GM21360 (cell line): ENCODE data around the gene XRRA1.
"Not testable (repeated sequence)": the region's sequence is repeated elsewhere in the genome, so short reads cannot be mapped to it uniquely, and the experiment has no call there.

ENCODE experiments used
- ATAC-seq: cut with Tn5 transposase; IDR thresholded peaks from one replicate; pipeline ENCODE4 v1.9.1; 2021; ENCODE audit warnings: mild to moderate bottlenecking, moderate library complexity; ENCODE audit not compliant: unreplicated experiment

Gene XRRA1

GRCh38 chr11:74948898-74949752 lies at the start of gene XRRA1, which contains the start of gene SPCS2:
TSS of gene XRRA1 (minus strand) at chr11:74949091. CDS start at chr11:74940878, 8,213 bp downstream.
TSS of gene SPCS2 (plus strand) at chr11:74949266. CDS start at chr11:74949286, 20 bp downstream.
- ATAC-seq, result peak; percentile 79

GRCh38 chr11:74992852-74993251 lies 44.0 kb upstream of the XRRA1 start:
- peak; percentile 35 for ATAC-seq

GRCh38 chr11:74990941-74991340 lies 42.0 kb upstream of the XRRA1 start:
- no peak for ATAC-seq

- ATAC-seq, result not testable (repeated sequence)
Observed at GRCh38 chr11:74990150-74990549, 41.3 kb upstream of the XRRA1 start.

GRCh38 chr11:74989260-74989638 lies 40.4 kb upstream of the XRRA1 start:
- no peak for ATAC-seq

- peak; percentile 80 for ATAC-seq
Observed at GRCh38 chr11:74988541-74989259, 39.8 kb upstream of the XRRA1 start, which contains the start of gene NEU3. TSS of gene NEU3 (plus strand) at chr11:74988933. CDS start at chr11:74989061, 128 bp downstream.

DNA sequence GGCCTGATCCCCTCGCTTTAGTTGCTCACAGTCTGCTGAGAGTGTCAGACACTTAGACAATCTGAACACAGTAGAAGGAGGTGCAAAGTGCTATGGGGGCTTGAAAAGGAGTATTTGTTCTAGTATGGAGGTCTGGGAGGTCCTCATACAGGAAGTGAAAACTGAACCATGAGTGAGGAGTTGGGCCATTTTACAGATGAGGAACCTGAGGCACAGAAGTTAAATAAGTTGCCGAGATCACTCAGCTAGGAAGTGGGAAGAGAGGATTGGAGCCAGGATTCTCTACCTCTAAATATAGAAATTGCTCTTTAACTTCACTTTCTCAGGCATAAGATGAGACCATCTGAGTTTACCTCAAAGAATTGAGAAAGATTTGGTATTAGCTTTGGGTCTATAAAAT lies 35.8 kb upstream of the XRRA1 start:
- ATAC-seq, result no peak

GRCh38 chr11:74984070-74984469 lies 35.2 kb upstream of the XRRA1 start:
- ATAC-seq, result no peak

DNA sequence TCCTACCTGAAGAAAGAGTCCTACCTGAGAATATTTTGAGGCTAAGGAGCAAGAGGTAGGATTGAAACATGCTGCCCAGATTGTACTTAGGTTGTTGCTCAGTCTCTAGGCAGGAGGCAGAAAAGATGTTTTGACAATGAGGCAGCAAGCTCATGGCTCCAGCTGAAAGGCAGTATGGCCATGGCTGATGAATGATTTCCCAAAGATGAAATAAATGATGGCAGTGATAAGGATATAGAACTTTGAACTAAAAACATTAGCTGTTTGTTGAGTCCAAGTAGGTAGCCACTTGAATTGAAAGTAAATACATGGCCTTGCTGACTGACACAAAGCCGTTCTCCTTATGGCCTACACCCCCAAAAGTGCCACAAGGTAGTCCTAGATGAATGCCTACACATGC lies 33.0 kb upstream of the XRRA1 start:
- no peak for ATAC-seq

GRCh38 chr11:74980634-74981033 lies 31.7 kb upstream of the XRRA1 start:
- ATAC-seq, result no peak

DNA sequence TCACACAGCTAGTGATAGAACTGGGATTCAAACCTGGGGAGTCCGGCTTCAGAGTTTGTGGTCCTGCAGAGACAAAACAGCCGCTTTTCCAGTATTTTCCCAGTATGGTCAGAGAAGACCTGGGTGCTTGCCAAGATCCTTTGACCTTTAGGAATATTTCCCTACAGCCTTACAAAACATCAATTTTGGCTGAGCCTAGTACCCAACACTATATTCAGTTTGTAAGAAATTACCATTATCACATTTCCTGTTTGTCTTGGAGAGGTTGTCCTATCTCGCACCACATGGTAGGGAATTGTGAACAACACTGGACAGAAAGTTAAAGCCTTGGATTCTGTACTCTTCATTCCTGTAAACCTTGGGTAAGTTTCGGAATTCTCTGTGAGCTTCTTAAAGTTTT lies 29.1 kb upstream of the XRRA1 start:
- ATAC-seq, result no peak

DNA sequence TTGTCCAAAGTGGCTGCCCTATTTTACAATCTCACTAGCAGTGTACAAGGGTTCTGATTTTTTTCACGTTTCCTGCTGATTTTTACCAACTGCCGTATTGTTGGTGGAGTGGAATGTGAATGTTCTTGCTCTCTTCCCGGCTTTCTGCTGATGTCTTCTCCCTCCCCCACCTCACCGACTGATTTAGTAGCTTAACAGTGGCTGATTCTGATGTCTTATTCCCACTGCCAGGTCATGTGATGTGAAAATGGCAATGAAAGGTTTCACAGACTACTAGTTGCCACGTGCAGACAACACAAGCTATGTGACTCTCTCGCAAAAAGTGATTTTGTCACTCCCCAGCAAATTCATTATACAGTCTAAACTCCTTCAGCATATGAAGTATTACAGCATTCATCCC lies 22.5 kb upstream of the XRRA1 start:
- ATAC-seq, result no peak

DNA sequence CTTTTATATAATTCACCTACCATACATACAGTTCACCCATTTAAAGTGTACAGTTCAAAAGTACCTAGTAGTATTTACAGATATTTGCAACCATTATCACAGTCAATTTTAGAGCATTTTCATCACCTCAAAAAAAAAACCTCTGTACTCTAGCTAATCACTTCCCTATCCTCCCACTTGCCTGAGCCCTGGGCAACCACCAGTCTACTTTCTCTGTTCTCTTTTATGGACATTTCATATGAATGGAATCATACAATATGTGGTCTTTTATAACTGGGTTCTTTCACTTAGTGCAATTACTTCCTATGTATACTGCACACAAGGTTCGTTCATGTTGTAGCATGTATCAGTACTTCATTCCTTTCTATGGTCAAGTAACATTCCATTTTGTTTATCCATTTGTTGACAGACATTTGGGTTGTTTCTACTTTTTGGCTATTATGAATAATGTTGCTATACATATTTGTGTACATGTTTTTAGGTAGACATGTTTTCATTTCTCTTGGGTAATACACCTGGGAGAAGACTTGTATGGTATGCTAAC lies 22.0 kb upstream of the XRRA1 start:
- ATAC-seq, result no peak

GRCh38 chr11:74966651-74967050 lies 17.8 kb upstream of the XRRA1 start:
- ATAC-seq, result no peak

- not testable (repeated sequence) for ATAC-seq
Observed at GRCh38 chr11:74960128-74960527, 11.2 kb upstream of the XRRA1 start.

DNA sequence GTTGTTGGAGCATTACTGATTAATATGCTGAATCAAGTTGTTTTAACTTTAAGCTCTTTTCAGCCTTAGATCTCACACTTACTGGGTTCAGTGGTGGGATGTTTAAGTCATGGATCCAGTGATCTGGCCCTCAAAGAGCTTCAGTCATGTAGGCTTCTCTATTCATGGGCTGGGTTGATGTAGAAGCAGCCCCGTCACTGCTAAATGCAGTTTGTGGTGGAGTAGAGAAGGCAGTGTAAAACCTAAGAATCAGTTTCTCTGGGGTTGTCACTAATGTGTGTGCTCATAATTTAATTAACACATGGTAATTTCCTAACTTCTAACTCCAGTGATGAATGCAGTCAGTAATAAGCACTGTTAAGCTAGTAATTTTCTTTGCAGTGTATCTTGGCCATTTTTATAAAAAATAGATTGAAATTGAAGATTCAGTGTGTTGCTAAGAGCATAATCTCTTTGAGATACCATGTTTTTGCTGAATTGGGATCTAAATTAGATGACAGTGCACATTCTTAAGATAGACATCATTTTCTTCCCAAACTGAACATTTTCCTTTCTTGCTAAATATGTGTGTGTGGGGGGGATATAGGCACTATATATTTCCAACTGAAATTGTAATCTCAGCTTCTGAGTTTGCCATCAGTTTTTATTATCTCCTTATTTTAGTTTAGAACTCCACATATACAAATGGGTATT lies 9.2 kb upstream of the XRRA1 start:
- no peak for ATAC-seq

DNA sequence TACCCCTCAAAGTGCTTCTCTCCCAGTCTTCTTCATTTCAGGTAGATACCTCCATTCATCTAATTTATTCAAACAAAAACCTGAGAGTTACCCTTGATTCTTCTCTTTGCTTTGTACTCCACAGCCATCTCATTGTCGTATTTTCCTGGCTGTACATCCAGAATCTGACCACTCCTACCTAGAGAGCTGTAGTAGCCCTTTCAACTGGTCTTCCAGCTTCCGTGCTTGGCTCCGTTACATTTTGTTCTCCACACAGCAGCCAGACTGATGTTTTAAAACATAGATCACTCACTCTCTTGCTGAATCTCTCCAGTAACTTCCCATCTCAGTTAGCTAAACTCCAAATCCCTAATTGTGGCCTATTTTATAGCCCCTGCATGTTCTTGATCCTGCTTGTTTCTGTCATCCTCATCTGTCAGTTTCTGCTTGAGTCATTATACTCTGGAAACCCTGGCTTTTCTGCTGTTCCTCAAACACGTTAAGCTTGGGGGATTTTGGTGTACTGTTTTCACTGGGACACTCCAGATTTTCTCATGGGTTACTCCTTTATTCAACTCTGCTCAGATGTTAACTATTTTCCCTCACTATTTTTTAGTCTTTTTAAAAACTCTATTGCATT lies 7.6 kb upstream of the XRRA1 start:
- no peak for ATAC-seq

- ATAC-seq, result no peak
Observed at GRCh38 chr11:74954199-74954598, 5.3 kb upstream of the XRRA1 start.

- ATAC-seq, result no peak
Observed at GRCh38 chr11:74953451-74953850, 4.6 kb upstream of the XRRA1 start.

GRCh38 chr11:74952752-74953151 lies 3.9 kb upstream of the XRRA1 start:
- ATAC-seq, result no peak

DNA sequence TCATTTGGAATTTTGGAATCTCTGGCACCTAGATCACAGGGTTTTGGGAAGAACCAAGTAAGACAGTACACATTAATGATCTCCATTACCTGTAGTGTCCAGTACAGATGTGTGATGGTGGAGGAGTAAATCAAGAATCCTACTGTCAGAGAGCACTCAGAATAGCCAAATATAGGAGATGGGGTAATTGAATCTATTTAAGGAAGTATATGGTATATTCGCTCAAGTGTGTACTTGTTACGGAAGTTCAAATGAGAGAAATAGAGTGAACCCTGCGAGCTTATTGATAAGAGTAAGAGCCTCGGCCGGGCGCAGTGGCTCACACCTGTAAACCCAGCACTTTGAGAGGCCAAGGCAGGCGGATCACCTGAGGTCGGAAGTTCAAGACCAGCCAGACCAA lies 2.3 kb upstream of the XRRA1 start:
- ATAC-seq, result no peak
